H1 (cell line): ENCODE measurements around the gene PAQR8. TPM values are rescaled to one million over a fixed set of nuclear protein-coding genes. Genes with fewer than 3 reads are reported as not detected.

Experiments used
- CTCF ChIA-PET: fragments of 300-600 bp; sonication (Branson Sonifier 250); formaldehyde crosslinking; loops from one replicate; lab custom pipeline; 2021; ENCODE audit not compliant: partially characterized antibody; lab: Charles Lee
- POLR2A ChIA-PET: fragments of 300-600 bp; sonication (Branson Sonifier 250); formaldehyde crosslinking; loops from one replicate; lab custom pipeline; 2021; ENCODE audit warnings: inconsistent platforms; ENCODE audit not compliant: partially characterized antibody; lab: Charles Lee
- DNase-seq, 2 experiments: peaks; one replicate each; pipeline versions ENCODE4 v3.0.0 to v3.0.0-alpha.2; 2010 to 2022; ENCODE audit warnings: low spot score in 2 of 2, low read depth in 1 of 2, mixed read lengths in 1 of 2
- FAIRE-seq: peaks from 2 replicates; lab custom pipeline; 2011; peaks lifted over from hg19 to GRCh38; lab: Jason Lieb, UNC
- H2AFZ ChIP-seq: 2 replicates; pipeline ENCODE4 v1.8.1; 2012; ENCODE audit warnings: low read length, inconsistent platforms
- H2AK5ac ChIP-seq: 2 replicates; pipeline ENCODE4 v1.6.1; 2013; ENCODE audit warnings: low read depth, low read length
- H2BK120ac ChIP-seq: replicated peaks from 2 replicates; pipeline ENCODE3; 2013; ENCODE audit warnings: low read depth, low read length, inconsistent platforms
- H2BK12ac ChIP-seq: 2 replicates; pipeline ENCODE4 v1.6.1; 2013; ENCODE audit warnings: low read depth, low read length
- H2BK15ac ChIP-seq: 2 replicates; pipeline ENCODE4 v1.6.1; 2013; ENCODE audit warnings: low read length
- H2BK20ac ChIP-seq: 2 replicates; pipeline ENCODE4 v1.6.1; 2013; ENCODE audit warnings: low read length
- H2BK5ac ChIP-seq: 2 replicates; pipeline ENCODE4 v1.6.1; 2013; ENCODE audit warnings: low read depth, low read length
- H3K14ac ChIP-seq: 2 replicates; pipeline ENCODE4 v1.6.1; 2013; ENCODE audit warnings: inconsistent platforms; ENCODE audit not compliant: insufficient read length
- H3K18ac ChIP-seq: 2 replicates; pipeline ENCODE4 v1.6.1; 2013; ENCODE audit warnings: low read length; ENCODE audit errors: extremely low read depth
- H3K23ac ChIP-seq: 2 replicates; pipeline ENCODE4 v1.6.1; 2013; ENCODE audit warnings: inconsistent platforms; ENCODE audit not compliant: insufficient read length
- H3K23me2 ChIP-seq: 2 replicates; pipeline ENCODE4 v1.6.1; 2013; ENCODE audit warnings: low read depth, low read length
- H3K27ac ChIP-seq: 2 replicates; pipeline ENCODE4 v1.6.1; 2011; ENCODE audit warnings: low read depth, low read length, inconsistent platforms
- H3K27me3 ChIP-seq, 4 experiments: replicated peaks in 1 of 4; 1 replicate in 1 of 4; 2 replicates in 3 of 4; pipeline versions ENCODE4 v1.6.1 to v1.8.1; 2011 to 2013; ENCODE audit warnings: low read length in 3 of 4, mild to moderate bottlenecking in 3 of 4, inconsistent platforms in 2 of 4, mixed read lengths in 2 of 4, moderate library complexity in 1 of 4; ENCODE audit not compliant: control insufficient read depth in 3 of 4, insufficient read depth in 3 of 4; ENCODE audit errors: extremely low read depth in 1 of 4
- H3K36me3 ChIP-seq, 4 experiments: 2 replicates each; pipeline versions ENCODE4 v1.6.1 to v1.8.1; 2011 to 2013; ENCODE audit warnings: mild to moderate bottlenecking in 4 of 4, low read length in 3 of 4, moderate library complexity in 2 of 4, control low read depth in 1 of 4, inconsistent platforms in 1 of 4; ENCODE audit not compliant: insufficient read depth in 4 of 4, control insufficient read depth in 2 of 4
- H3K4ac ChIP-seq: replicated peaks from 2 replicates; pipeline ENCODE3; 2013; ENCODE audit warnings: low read length, low read depth, mixed read lengths, inconsistent platforms; ENCODE audit not compliant: insufficient read length
- H3K4me1 ChIP-seq, 4 experiments: replicated peaks in 1 of 4; 1 replicate in 1 of 4; 2 replicates in 3 of 4; pipeline versions ENCODE4 v1.6.1 to v1.8.1; 2011 to 2013; ENCODE audit warnings: low read length in 3 of 4, inconsistent platforms in 2 of 4, mixed read lengths in 1 of 4; ENCODE audit not compliant: insufficient read depth in 4 of 4, control insufficient read depth in 3 of 4
- H3K4me2 ChIP-seq, 2 experiments: 2 replicates each; pipeline versions ENCODE4 v1.6.1 to v1.8.1; 2011 to 2013; ENCODE audit warnings: low read depth in 2 of 2, low read length in 2 of 2, control low read depth in 1 of 2, inconsistent platforms in 1 of 2, mild to moderate bottlenecking in 1 of 2; ENCODE audit not compliant: insufficient read depth in 1 of 2
- H3K4me3 ChIP-seq, 4 experiments: fragments of 200-600, 300-600 bp in 1 of 4; sonication (generic), shearing (Covaris generic), sonication (Bioruptor Twin) in 1 of 4; 2 replicates each; pipeline versions ENCODE4 v1.5.1 to v1.8.1; 2011 to 2016; ENCODE audit warnings: low read length in 4 of 4, low read depth in 3 of 4, control low read depth in 2 of 4, inconsistent platforms in 2 of 4, mild to moderate bottlenecking in 2 of 4, mixed read lengths in 1 of 4, moderate library complexity in 1 of 4; ENCODE audit not compliant: insufficient read depth in 2 of 4; ENCODE audit errors: extremely low read depth in 1 of 4
- H3K56ac ChIP-seq: replicated peaks from 2 replicates; pipeline ENCODE3; 2013; ENCODE audit warnings: low read depth, mild to moderate bottlenecking, mixed read lengths, low read length, inconsistent platforms; ENCODE audit not compliant: insufficient read length
- H3K79me1 ChIP-seq: 2 replicates; pipeline ENCODE4 v1.6.1; 2013; ENCODE audit warnings: low read depth, low read length, control low read depth
- H3K79me2 ChIP-seq, 2 experiments: 2 replicates each; pipeline versions ENCODE4 v1.6.1 to v1.8.1; 2012 to 2013; ENCODE audit warnings: low read length in 2 of 2, mild to moderate bottlenecking in 2 of 2, inconsistent platforms in 1 of 2; ENCODE audit not compliant: insufficient read depth in 2 of 2, control insufficient read depth in 1 of 2
- H3K9ac ChIP-seq, 4 experiments: replicated peaks in 1 of 4; 1 replicate in 1 of 4; 2 replicates in 3 of 4; pipeline versions ENCODE4 v1.6.1 to v1.8.1; 2011 to 2013; ENCODE audit warnings: low read depth in 3 of 4, low read length in 3 of 4, control low read depth in 2 of 4, mild to moderate bottlenecking in 2 of 4, moderate library complexity in 2 of 4, inconsistent platforms in 1 of 4; ENCODE audit errors: extremely low read depth in 1 of 4
- H3K9me3 ChIP-seq, 2 experiments: 2 replicates each; pipeline versions ENCODE4 v1.6.1 to v1.8.1; 2012 to 2013; ENCODE audit warnings: mild to moderate bottlenecking in 2 of 2, moderate library complexity in 2 of 2, control low read depth in 1 of 2, inconsistent platforms in 1 of 2, low read depth in 1 of 2, low read length in 1 of 2, mixed read lengths in 1 of 2; ENCODE audit not compliant: insufficient read depth in 2 of 2
- H4K20me1 ChIP-seq, 2 experiments: replicated peaks in 1 of 2; 2 replicates each; pipeline versions ENCODE3 to v1.8.1; 2011 to 2013; ENCODE audit warnings: inconsistent platforms in 2 of 2, low read length in 2 of 2, mild to moderate bottlenecking in 1 of 2; ENCODE audit not compliant: insufficient read depth in 2 of 2, control insufficient read depth in 1 of 2
- H4K5ac ChIP-seq: 2 replicates; pipeline ENCODE4 v1.6.1; 2013; ENCODE audit warnings: low read length, low read depth, mixed read lengths, inconsistent platforms; ENCODE audit not compliant: insufficient read length
- H4K8ac ChIP-seq: 2 replicates; pipeline ENCODE4 v1.8.0; 2013; ENCODE audit warnings: mild to moderate bottlenecking, moderate library complexity, low read length, inconsistent platforms; ENCODE audit not compliant: insufficient read depth; ENCODE audit errors: extremely low read depth
- H4K91ac ChIP-seq: replicated peaks from 2 replicates; pipeline ENCODE3; 2013; ENCODE audit warnings: low read length, mixed read lengths, inconsistent platforms; ENCODE audit not compliant: insufficient read length
- CEBPB ChIP-seq: IDR thresholded peaks from 2 replicates; pipeline ENCODE4 v1.6.1; 2012; ENCODE audit warnings: low read depth, low read length
- MAFK ChIP-seq: IDR thresholded peaks from 2 replicates; pipeline ENCODE4 v1.6.1; 2012; ENCODE audit warnings: low read depth, mild to moderate bottlenecking, improper control_type of control experiment, low read length
- WGBS, 2 experiments: shearing (Covaris generic) in 1 of 2; methylation state at CpG; one replicate each; pipeline versions ENCODE4 v1.1.6 to v1.1.7; 2013 to 2015; ENCODE audit warnings: low lambda C conversion rate in 2 of 2, mixed read lengths in 2 of 2, inconsistent platforms in 1 of 2, low coverage in 1 of 2, missing lambda C conversion rate in 1 of 2; ENCODE audit not compliant: insufficient replicate concordance in 2 of 2, insufficient coverage in 1 of 2, insufficient read length in 1 of 2; ENCODE audit errors: extremely low coverage in 1 of 2, missing lambda C conversion rate in 1 of 2; 5-methylcytosine and 5-hydroxymethylcytosine counted together
- polyA plus RNA-seq, 7 experiments: library from polyadenylated mRNA; depleted of rRNA in 3 of 7; stranded (reverse) in 5 of 7; unstranded in 2 of 7; fragments of >200 nt in 5 of 7; fragments of 200-250 nt in 2 of 7; gene quantifications; 1 replicate in 5 of 7; 2 replicates in 1 of 7; 4 replicates in 1 of 7; pipeline versions ENCODE4 v1.2.1 to v1.2.3, GENCODE V29; 2011 to 2013; ENCODE audit warnings: missing spikeins in 2 of 7, mixed read lengths in 2 of 7
- total RNA-seq: library from RNA; stranded (reverse); fragmentation: NEBNext Ultra II Directional; extraction: Animal tissue kit (Norgen Biotek cat#: 25700); gene quantifications from 2 replicates; pipeline ENCODE4 v1.2.1, GENCODE V29; 2021

PAQR8 gene
- total and polyA plus RNA-seq, 2 of the 8 experiments (the other 6 are each of a cell fraction or from before 2014, with no cell fraction given), result 7.6 to 9.6 TPM

DNA sequence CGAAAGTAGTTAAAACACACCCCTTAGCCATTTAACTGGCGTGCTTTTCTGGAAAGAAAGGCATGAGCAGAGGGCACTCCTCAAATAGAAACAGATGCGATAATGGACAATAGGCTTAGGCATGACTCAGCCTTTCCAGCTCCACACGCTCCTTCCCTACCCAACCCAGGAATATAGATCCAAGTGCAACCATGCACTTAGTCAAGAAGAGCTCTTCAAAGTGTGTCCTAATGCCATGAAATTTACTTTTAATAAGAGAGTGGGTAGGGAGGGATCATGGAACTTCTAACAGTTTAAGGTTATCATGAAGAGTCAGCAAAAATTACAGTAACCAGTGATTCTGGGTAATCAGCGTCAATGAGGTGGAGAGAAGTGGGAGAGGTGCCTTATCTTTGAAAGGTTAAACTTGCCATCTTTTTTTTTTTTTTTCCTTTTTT, 55.7 kb downstream of the PAQR8 start:
- no peak overlapping the region for H2AK5ac ChIP-seq
- H3K4me1 ChIP-seq, result peaks cover 0 to 4% (median 0%) of the 10 kb centered on the region in 4 experiments; a peak in 1 of 7 replicates
- no peak overlapping the region for H3K23ac ChIP-seq
- H4K8ac ChIP-seq, result no peak overlapping the region
- H2BK5ac ChIP-seq, result 0 out of 2 replicates have a peak overlapping the region, but pooled peaks have one; percentile 0
- no peaks in the 10 kb centered on the region for H3K27me3 ChIP-seq
- H2BK12ac ChIP-seq, result no peak overlapping the region
- ChIA-PET POLR2A (interaction anchor here (1.1 to 4.4 kb wide), 2 partner anchors 140 to 245 kb away, joined by 3 to 22 read pairs; no protein-coding TSS in a partner anchor), CTCF (interaction anchor here (0.8 to 6.1 kb wide), 24 partner anchors 13 to 280 kb away, joined by 3 to 86 read pairs (median 6); partner anchors contain the start of gene TRAM2)
- peak overlapping the region; percentile 52 for H2BK120ac ChIP-seq
- no peak overlapping the region for H3K4me2 ChIP-seq
- H3K18ac ChIP-seq, result no peak overlapping the region
- H4K91ac ChIP-seq, result no peak overlapping the region
- peak overlapping the region; percentile 29; the same call in 1 of the 2 replicates for H2AFZ ChIP-seq
- no peak overlapping the region for H2BK15ac ChIP-seq
- H3K14ac ChIP-seq, result no peak overlapping the region
- peaks cover 12% of the 10 kb centered on the region for H3K23me2 ChIP-seq
- H2BK20ac ChIP-seq, result no peak overlapping the region
- no peaks in the 10 kb centered on the region for H3K9me3 ChIP-seq
- no peaks in the 10 kb centered on the region for H3K36me3 ChIP-seq
- 86% methylated on average over 5 of the region's 5 CpGs; no CpG with 5 or more reads in 1 of the 2 experiments for WGBS, 2 experiments
- H3K79me2 ChIP-seq, result no peaks in the 10 kb centered on the region
- H3K4ac ChIP-seq, result no peak overlapping the region
- FAIRE-seq, result no peak
- H3K79me1 ChIP-seq, result no peaks in the 10 kb centered on the region
- no peak overlapping the region for H3K27ac ChIP-seq
- H4K5ac ChIP-seq, result no peak overlapping the region
- DNase-seq, result no peak
- H3K56ac ChIP-seq, result no peak overlapping the region
- H3K9ac ChIP-seq, result no peak overlapping the region
- no peaks in the 10 kb centered on the region for H4K20me1 ChIP-seq
- no peak overlapping the region for H3K4me3 ChIP-seq
- no peak for TF ChIP-seq CEBPB
- 0 out of 2 replicates have a peak, but pooled peaks have one; percentile 6 for TF ChIP-seq MAFK
- TF ChIP-seq, all 59 proteins: peak for 1
